DMS 273 (cell line): ENCODE results near the gene OR2A1.
"Not testable (repeated sequence)": the region's sequence is repeated elsewhere in the genome, so short reads cannot be mapped to it uniquely, and the experiment has no call there.

Experiments
- DNase-seq: peaks from one replicate; lab custom pipeline; 2025; ENCODE audit not compliant: unreplicated experiment; lab: John Stamatoyannopoulos, UW

Gene OR2A1

GRCh38 chr7:144311872-144312469, at the start of gene OR2A1:
TSS of gene OR2A1 (plus strand) at chr7:144312419. CDS start at chr7:144318125, 5,706 bp downstream.
- DNase-seq = not testable (repeated sequence)

GRCh38 chr7:144264692-144265091, 47.5 kb upstream of the OR2A1 start, which contains the start of gene OR2A7:
TSS of gene OR2A7 (minus strand) at chr7:144264792. CDS start at chr7:144259628, 5,164 bp downstream.
- not testable (repeated sequence) for DNase-seq

- DNase-seq = not testable (repeated sequence)
These were observed 43.0 kb upstream of the OR2A1 start, which contains the start of gene CTAGE8 for GRCh38 chr7:144269188-144269587. TSS of gene CTAGE8 (minus strand) at chr7:144269288. CDS start at chr7:144269250, 38 bp downstream.

GRCh38 chr7:144275281-144275680, 36.9 kb upstream of the OR2A1 start:
- not testable (repeated sequence) for DNase-seq

GRCh38 chr7:144280010-144280409, 32.2 kb upstream of the OR2A1 start:
- DNase-seq = not testable (repeated sequence)

GRCh38 chr7:144281981-144282380, 30.2 kb upstream of the OR2A1 start:
- DNase-seq = not testable (repeated sequence)

GRCh38 chr7:144282490-144282889, 29.7 kb upstream of the OR2A1 start:
- DNase-seq = not testable (repeated sequence)

GRCh38 chr7:144283716-144284115, 28.5 kb upstream of the OR2A1 start:
- DNase-seq = not testable (repeated sequence)

- not testable (repeated sequence) for DNase-seq
These were observed 24.9 kb upstream of the OR2A1 start for GRCh38 chr7:144287171-144287784.

GRCh38 chr7:144291607-144292006, 20.6 kb upstream of the OR2A1 start:
- DNase-seq = not testable (repeated sequence)

- DNase-seq = not testable (repeated sequence)
These were observed 19.6 kb upstream of the OR2A1 start for GRCh38 chr7:144292384-144293161.

- DNase-seq = not testable (repeated sequence)
These were observed 18.3 kb upstream of the OR2A1 start for GRCh38 chr7:144293794-144294499.

GRCh38 chr7:144302578-144303303, 9.5 kb upstream of the OR2A1 start:
- DNase-seq = not testable (repeated sequence)

GRCh38 chr7:144303607-144304006, 8.6 kb upstream of the OR2A1 start:
- DNase-seq = not testable (repeated sequence)

GRCh38 chr7:144305156-144305555, 7.1 kb upstream of the OR2A1 start:
- DNase-seq = not testable (repeated sequence)

GRCh38 chr7:144309702-144310101, 2.5 kb upstream of the OR2A1 start:
- not testable (repeated sequence) for DNase-seq

- not testable (repeated sequence) for DNase-seq
These were observed 1.0 kb upstream of the OR2A1 start for GRCh38 chr7:144311218-144311617.

GRCh38 chr7:144317537-144317936, 5.3 kb downstream of the OR2A1 start:
- not testable (repeated sequence) for DNase-seq

GRCh38 chr7:144319547-144319946, 7.3 kb downstream of the OR2A1 start:
- DNase-seq = not testable (repeated sequence)

- not testable (repeated sequence) for DNase-seq
These were observed 9.5 kb downstream of the OR2A1 start for GRCh38 chr7:144321677-144322206.
